AG10803 (cell line): ENCODE data around the gene EOGT.

Experiments used
- DNase-seq: peaks from one replicate; pipeline ENCODE4 v3.0.0; 2010; ENCODE audit warnings: low read depth
- H3K4me3 ChIP-seq: 2 replicates; pipeline ENCODE4 v1.5.1; 2011; ENCODE audit warnings: mild to moderate bottlenecking, low read length, control low read depth
- CTCF ChIP-seq: conservative IDR thresholded peaks from 2 replicates; pipeline ENCODE4 v1.5.1; 2011; ENCODE audit warnings: mild to moderate bottlenecking, low read length, control low read depth, inconsistent platforms

The EOGT gene

GRCh38 chr3:69013253-69014021, at the start of gene EOGT:
EOGT (minus strand) TSS chr3:69013684; CDS start chr3:69009846, 3,838 bp downstream.
- H3K4me3 ChIP-seq = peak within 1 kb of the TSS; percentile 78
- TF ChIP-seq CTCF = peak; percentile 53
- peak; percentile 86 for DNase-seq

GRCh38 chr3:69059688-69060087, 46.2 kb upstream of the EOGT start:
- H3K4me3 ChIP-seq = no peak overlapping the region
- DNase-seq = no peak
- TF ChIP-seq CTCF = no peak

GRCh38 chr3:69058947-69059224, 45.4 kb upstream of the EOGT start:
- TF ChIP-seq CTCF = no peak
- H3K4me3 ChIP-seq = no peak overlapping the region
- no peak for DNase-seq

- no peak for DNase-seq
- H3K4me3 ChIP-seq = no peak overlapping the region
- TF ChIP-seq CTCF = no peak
Observed at GRCh38 chr3:69058180-69058946, 44.9 kb upstream of the EOGT start.

GRCh38 chr3:69052472-69052898, 39.0 kb upstream of the EOGT start:
- DNase-seq = no peak
- peak overlapping the region; percentile 91 for H3K4me3 ChIP-seq

GRCh38 chr3:69051756-69052471, 38.4 kb upstream of the EOGT start, which contains the start of gene TMF1:
TMF1 (minus strand) TSS chr3:69052333; CDS start chr3:69052086, 247 bp downstream.
- TF ChIP-seq CTCF = no peak
- H3K4me3 ChIP-seq = peak within 1 kb of the TSS; percentile 91
- DNase-seq = peak; percentile 99

More at GRCh38 chr3:69052472-69052898, 39.0 kb upstream of the EOGT start:
- no peak for TF ChIP-seq CTCF
